Measurements from ENCODE around the gene PRG2.

DNA sequence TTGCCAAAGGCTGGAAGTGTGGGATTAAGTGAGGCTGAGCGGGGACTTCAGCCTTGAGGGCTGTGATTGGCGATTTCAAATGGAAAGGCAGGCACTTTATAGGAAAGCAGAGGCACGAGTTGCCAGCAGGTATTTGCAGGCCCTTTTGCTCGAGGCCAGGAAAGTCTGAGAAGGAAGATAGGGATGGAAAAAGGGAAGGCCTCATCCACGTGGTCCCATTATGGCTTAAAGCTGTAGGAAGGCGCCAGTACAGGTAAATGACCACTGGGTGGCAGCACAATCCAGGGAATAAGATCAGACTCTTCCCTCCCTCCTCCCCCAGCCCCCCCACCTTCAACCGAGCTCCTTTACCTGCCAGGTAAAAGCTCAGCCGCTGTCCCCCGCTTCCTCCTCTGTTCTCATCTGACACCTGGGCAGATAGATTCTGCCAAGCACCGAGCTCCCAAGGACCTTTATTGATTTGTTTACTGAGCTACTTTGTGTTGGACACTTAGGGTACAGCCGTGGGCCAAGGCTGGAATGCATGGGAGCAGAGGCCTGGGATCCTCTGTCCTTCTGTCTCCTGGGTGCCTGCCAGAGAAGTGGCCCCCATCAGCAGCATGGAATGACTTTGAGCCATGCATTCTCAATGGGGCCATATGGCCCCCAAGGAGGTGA lies 44.8 kb downstream of the PRG2 start:
- TF ChIP-seq, protein P1, sequence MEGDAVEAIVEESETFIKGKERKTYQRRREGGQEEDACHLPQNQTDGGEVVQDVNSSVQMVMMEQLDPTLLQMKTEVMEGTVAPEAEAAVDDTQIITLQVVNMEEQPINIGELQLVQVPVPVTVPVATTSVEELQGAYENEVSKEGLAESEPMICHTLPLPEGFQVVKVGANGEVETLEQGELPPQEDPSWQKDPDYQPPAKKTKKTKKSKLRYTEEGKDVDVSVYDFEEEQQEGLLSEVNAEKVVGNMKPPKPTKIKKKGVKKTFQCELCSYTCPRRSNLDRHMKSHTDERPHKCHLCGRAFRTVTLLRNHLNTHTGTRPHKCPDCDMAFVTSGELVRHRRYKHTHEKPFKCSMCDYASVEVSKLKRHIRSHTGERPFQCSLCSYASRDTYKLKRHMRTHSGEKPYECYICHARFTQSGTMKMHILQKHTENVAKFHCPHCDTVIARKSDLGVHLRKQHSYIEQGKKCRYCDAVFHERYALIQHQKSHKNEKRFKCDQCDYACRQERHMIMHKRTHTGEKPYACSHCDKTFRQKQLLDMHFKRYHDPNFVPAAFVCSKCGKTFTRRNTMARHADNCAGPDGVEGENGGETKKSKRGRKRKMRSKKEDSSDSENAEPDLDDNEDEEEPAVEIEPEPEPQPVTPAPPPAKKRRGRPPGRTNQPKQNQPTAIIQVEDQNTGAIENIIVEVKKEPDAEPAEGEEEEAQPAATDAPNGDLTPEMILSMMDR (conservative IDR thresholded peaks at IDR 0.05; ENCODE audit: low read depth, low read length) = peak; percentile 66
- TF ChIP-seq POLR2A (IDR thresholded peaks at IDR 0.05; ENCODE audit: low read depth, low read length) (no peak), FOS (IDR thresholded peaks at IDR 0.05; ENCODE audit: low read depth, low read length) (no peak), BHLHE40 (IDR thresholded peaks at IDR 0.05; ENCODE audit: low read depth, low read length) (no peak), RFX5 (IDR thresholded peaks at IDR 0.05; ENCODE audit: low read depth, low read length) (no peak), RAD21 (IDR thresholded peaks at IDR 0.05; ENCODE audit: low read length) (peak; percentile 80), CHD1 (IDR thresholded peaks at IDR 0.05; ENCODE audit: low read depth, low read length) (no peak), SMC3 (IDR thresholded peaks at IDR 0.05; ENCODE audit: low read depth, low read length) (peak; percentile 55), CEBPB (IDR thresholded peaks at IDR 0.05; ENCODE audit: low read depth, low read length) (no peak)
- TF ChIP-seq, protein P2, sequence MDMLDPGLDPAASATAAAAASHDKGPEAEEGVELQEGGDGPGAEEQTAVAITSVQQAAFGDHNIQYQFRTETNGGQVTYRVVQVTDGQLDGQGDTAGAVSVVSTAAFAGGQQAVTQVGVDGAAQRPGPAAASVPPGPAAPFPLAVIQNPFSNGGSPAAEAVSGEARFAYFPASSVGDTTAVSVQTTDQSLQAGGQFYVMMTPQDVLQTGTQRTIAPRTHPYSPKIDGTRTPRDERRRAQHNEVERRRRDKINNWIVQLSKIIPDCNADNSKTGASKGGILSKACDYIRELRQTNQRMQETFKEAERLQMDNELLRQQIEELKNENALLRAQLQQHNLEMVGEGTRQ (IDR thresholded peaks at IDR 0.05; ENCODE audit: low read depth, low read length) = peak; percentile 48; the same call in 1 of the 2 replicates
